ENCODE measurements around the gene ARHGAP40. TPM values are rescaled to one million over a fixed set of nuclear protein-coding genes. Genes with fewer than 3 reads are reported as not detected.

The ARHGAP40 gene
- total and polyA plus RNA-seq, 2 experiments from 2014 or later = not detected

DNA sequence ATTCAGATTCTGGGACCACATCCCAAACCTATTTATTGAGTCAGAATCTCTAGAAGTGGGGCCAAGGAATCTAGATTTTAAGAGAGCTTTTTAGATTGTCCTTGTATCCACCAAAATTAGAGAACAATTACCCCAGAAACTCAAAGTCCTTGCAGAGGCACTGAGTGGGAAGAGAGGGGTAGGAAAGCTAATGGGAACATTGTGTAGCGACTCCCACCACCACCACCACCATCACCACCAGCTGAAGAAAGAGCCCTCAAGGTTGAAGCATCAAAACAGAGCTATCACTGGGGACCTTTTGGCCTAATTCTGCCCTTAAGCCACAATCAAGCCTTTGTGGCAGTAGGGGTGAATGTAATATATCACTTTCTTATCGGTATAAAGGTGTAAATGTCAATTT lies 83.7 kb downstream of the ARHGAP40 start:
- TF ChIP-seq EZH2 (IDR thresholded peaks at IDR 0.05; ENCODE audit: insufficient read depth, poor library complexity, severe bottlenecking) (no peak), EZH2phosphoT487 (IDR thresholded peaks at IDR 0.05; ENCODE audit: insufficient read depth, low read depth) (no peak)
- WGBS, 2 experiments (ENCODE audit: low coverage in 1 of 2, low lambda C conversion rate in 2 of 2, missing lambda C conversion rate in 2 of 2) = 16 to 29% methylated on average over 2 of the region's 2 CpGs
- no peak overlapping the region for H3K4me2 ChIP-seq (ENCODE audit: unreplicated experiment)
- H2AFZ ChIP-seq = no peak overlapping the region
- no peaks in the 10 kb centered on the region for H3K36me3 ChIP-seq (ENCODE audit: low read depth)
- in situ Hi-C loops (cut with MboI) = no loop called here
- H4K20me1 ChIP-seq (ENCODE audit: insufficient read depth) = no peaks in the 10 kb centered on the region
- H3K27me3 ChIP-seq (replicated peaks; ENCODE audit: insufficient read depth) = no peaks in the 10 kb centered on the region
- H3K27ac ChIP-seq = no peak overlapping the region
- no peaks in the 10 kb centered on the region for H3K4me1 ChIP-seq (ENCODE audit: insufficient read depth)
- DNase-seq = no peak
- no peak overlapping the region for H3K9ac ChIP-seq
- H3K9me2 ChIP-seq (ENCODE audit: insufficient read depth) = no peaks in the 10 kb centered on the region
- no peak overlapping the region for H3K4me3 ChIP-seq
- no peaks in the 10 kb centered on the region for H3F3A ChIP-seq (ENCODE audit: insufficient read depth)
- no peaks in the 10 kb centered on the region for H3K9me3 ChIP-seq (ENCODE audit: low read depth)
- H3K79me2 ChIP-seq (ENCODE audit: insufficient read depth) = no peaks in the 10 kb centered on the region

DNA sequence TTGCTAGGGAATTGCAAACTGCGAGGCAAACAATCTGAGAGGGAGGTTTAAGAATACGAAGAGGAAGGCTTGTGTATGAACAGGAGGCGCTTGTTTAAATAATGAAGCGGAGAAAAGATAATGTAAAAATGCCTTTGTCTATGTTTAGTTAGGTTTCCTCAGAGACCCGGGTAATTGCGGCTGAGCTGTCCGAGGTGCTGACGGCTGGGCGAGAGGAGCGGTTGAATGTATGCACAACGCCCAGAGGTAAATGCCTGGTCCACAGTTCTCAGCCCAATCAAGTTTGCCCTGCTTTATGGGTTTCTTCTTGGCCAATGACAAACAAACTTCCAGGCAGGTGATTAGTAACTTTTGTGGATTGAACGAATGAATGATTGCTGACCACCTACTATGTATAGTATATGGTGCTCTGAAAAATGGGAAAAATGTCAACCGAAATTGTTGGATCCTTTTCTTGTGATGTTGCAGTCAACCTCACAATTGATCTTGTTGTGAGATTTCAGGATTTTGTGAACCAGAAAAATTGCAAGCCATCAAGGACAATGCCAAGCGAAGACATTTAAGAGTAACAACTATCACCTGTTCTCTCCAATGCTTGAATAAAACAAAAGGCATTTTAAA lies 84.4 kb downstream of the ARHGAP40 start:
- no peaks in the 10 kb centered on the region for H3K9me2 ChIP-seq (ENCODE audit: insufficient read depth)
- H3K27ac ChIP-seq = no peak overlapping the region
- H3K9ac ChIP-seq = no peak overlapping the region
- in situ Hi-C loops (cut with MboI) = no loop called here
- H3K27me3 ChIP-seq (replicated peaks; ENCODE audit: insufficient read depth) = no peaks in the 10 kb centered on the region
- H3K79me2 ChIP-seq (ENCODE audit: insufficient read depth) = no peaks in the 10 kb centered on the region
- DNase-seq = peak; percentile 57
- WGBS, 2 experiments (ENCODE audit: low coverage in 1 of 2, low lambda C conversion rate in 2 of 2, missing lambda C conversion rate in 2 of 2) = 24% methylated on average over 14 of the region's 14 CpGs
- H2AFZ ChIP-seq = no peak overlapping the region
- no peaks in the 10 kb centered on the region for H4K20me1 ChIP-seq (ENCODE audit: insufficient read depth)
- H3K36me3 ChIP-seq (ENCODE audit: low read depth) = no peaks in the 10 kb centered on the region
- H3K4me2 ChIP-seq (ENCODE audit: unreplicated experiment) = no peak overlapping the region
- no peaks in the 10 kb centered on the region for H3K4me1 ChIP-seq (ENCODE audit: insufficient read depth)
- H3K4me3 ChIP-seq = no peak overlapping the region
- H3F3A ChIP-seq (ENCODE audit: insufficient read depth) = no peaks in the 10 kb centered on the region
- TF ChIP-seq EZH2 (IDR thresholded peaks at IDR 0.05; ENCODE audit: insufficient read depth, poor library complexity, severe bottlenecking) = no peak
- no peak for TF ChIP-seq EZH2phosphoT487 (IDR thresholded peaks at IDR 0.05; ENCODE audit: insufficient read depth, low read depth)
- H3K9me3 ChIP-seq (ENCODE audit: low read depth) = no peaks in the 10 kb centered on the region

- H3K4me2 ChIP-seq (ENCODE audit: unreplicated experiment) = no peak overlapping the region
- 21 to 26% methylated on average over 11 to 13 of the region's 13 CpGs for WGBS, 2 experiments (ENCODE audit: low coverage in 1 of 2, low lambda C conversion rate in 2 of 2, missing lambda C conversion rate in 2 of 2)
- 0 out of 2 replicates have a peak, but pooled peaks cover 3% of the 10 kb centered on the region for H3K27me3 ChIP-seq (replicated peaks; ENCODE audit: insufficient read depth)
- H3K9ac ChIP-seq = no peak overlapping the region
- in situ Hi-C loops (cut with MboI) = no loop called here
- peak; percentile 66 for DNase-seq
- H3K9me2 ChIP-seq (ENCODE audit: insufficient read depth) = no peaks in the 10 kb centered on the region
- H4K20me1 ChIP-seq (ENCODE audit: insufficient read depth) = no peaks in the 10 kb centered on the region
- no peak overlapping the region for H3K27ac ChIP-seq
- H3K9me3 ChIP-seq (ENCODE audit: low read depth) = no peaks in the 10 kb centered on the region
- no peaks in the 10 kb centered on the region for H3K4me1 ChIP-seq (ENCODE audit: insufficient read depth)
- no peak for TF ChIP-seq EZH2phosphoT487 (IDR thresholded peaks at IDR 0.05; ENCODE audit: insufficient read depth, low read depth)
- no peaks in the 10 kb centered on the region for H3K36me3 ChIP-seq (ENCODE audit: low read depth)
- no peak overlapping the region for H2AFZ ChIP-seq
- H3K4me3 ChIP-seq = no peak overlapping the region
- H3K79me2 ChIP-seq (ENCODE audit: insufficient read depth) = no peaks in the 10 kb centered on the region
- H3F3A ChIP-seq (ENCODE audit: insufficient read depth) = no peaks in the 10 kb centered on the region
Measured at GRCh38 chr20:38692436-38693411, 91.1 kb downstream of the ARHGAP40 start.

DNA sequence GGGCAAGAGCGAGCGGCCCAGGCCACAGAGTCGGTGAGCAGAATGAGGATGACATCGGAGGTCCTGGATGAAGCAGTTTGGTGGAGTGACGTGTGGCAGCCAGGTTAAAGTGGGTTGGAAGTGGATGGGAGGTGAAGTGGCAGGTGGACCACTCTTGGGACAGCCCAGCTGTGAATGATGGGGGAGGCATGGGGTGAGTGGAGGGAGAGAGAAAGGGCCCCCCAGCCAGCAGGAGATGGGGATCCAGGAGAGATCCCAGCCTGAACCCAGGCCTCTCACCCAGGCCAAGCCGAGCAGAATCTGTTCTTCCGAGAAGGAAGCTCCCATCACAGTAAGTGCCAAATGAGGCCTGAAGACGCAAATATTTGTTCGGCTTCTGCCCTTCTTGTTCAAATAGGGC lies 95.7 kb downstream of the ARHGAP40 start:
- Histone ChIP-seq H3F3A (ENCODE audit: insufficient read depth) (no peaks in the 10 kb centered on the region), H3K79me2 (ENCODE audit: insufficient read depth) (no peaks in the 10 kb centered on the region), H3K27ac (no peak overlapping the region), H3K27me3 (replicated peaks; ENCODE audit: insufficient read depth) (peaks cover 6% of the 10 kb centered on the region; the same call in 1 of the 2 replicates), H3K4me2 (ENCODE audit: unreplicated experiment) (no peak overlapping the region), H3K4me3 (no peak overlapping the region), H3K4me1 (ENCODE audit: insufficient read depth) (no peaks in the 10 kb centered on the region), H3K9me3 (ENCODE audit: low read depth) (no peaks in the 10 kb centered on the region), H4K20me1 (ENCODE audit: insufficient read depth) (no peaks in the 10 kb centered on the region), H2AFZ (no peak overlapping the region), H3K9me2 (ENCODE audit: insufficient read depth) (no peaks in the 10 kb centered on the region), H3K36me3 (ENCODE audit: low read depth) (no peaks in the 10 kb centered on the region), H3K9ac (no peak overlapping the region)
- TF ChIP-seq EZH2 (IDR thresholded peaks at IDR 0.05; ENCODE audit: insufficient read depth, poor library complexity, severe bottlenecking) = no peak
- TF ChIP-seq EZH2phosphoT487 (IDR thresholded peaks at IDR 0.05; ENCODE audit: insufficient read depth, low read depth) = no peak
- in situ Hi-C loops (cut with MboI) = no loop called here
- 50 to 55% methylated on average over 9 of the region's 9 CpGs for WGBS, 2 experiments (ENCODE audit: low coverage in 1 of 2, low lambda C conversion rate in 2 of 2, missing lambda C conversion rate in 2 of 2)
- DNase-seq = no peak

Data from GM23248 (cell line).